K562 (cell line): Measurements from ENCODE around the gene GPRIN1. TPM values are rescaled to one million over a fixed set of nuclear protein-coding genes. Genes with fewer than 3 reads are reported as not detected.

Experiments
- ATAC-seq: fragments of 200-7000 bp; cut with Tn5 transposase; 3 replicates; pipeline ENCODE4 v1.9.1; 2020; ENCODE audit warnings: moderate library complexity
- BruUV-seq: library from RNA; stranded (reverse); fragments of 400-500 nt; replicated peaks from 2 replicates; lab custom pipeline; 2021; lab: Mats Ljungman, UMichigan
- CTCF ChIA-PET: fragments of 300-600 bp; formaldehyde crosslinking; extraction: SDS; loops from one replicate; lab custom pipeline; 2021; ENCODE audit warnings: low intra/inter-chr PET ratio; lab: Yijun Ruan, JAX
- POLR2A ChIA-PET: fragments of 300-600, 350-650 bp; sonication (Branson Sonifier 250); formaldehyde crosslinking; extraction: SDS; loops from one replicate; lab custom pipeline; 2021; ENCODE audit warnings: antibody characterized with exemption, inconsistent platforms; lab: Yijun Ruan, JAX
- DNase-seq, 4 experiments: peaks; one replicate each; pipeline versions ENCODE4 v3.0.0 to v3.0.0-alpha.2; 2011 to 2018; ENCODE audit warnings: low spot score in 3 of 4, mixed read lengths in 3 of 4; ENCODE audit errors: extremely low read depth in 1 of 4
- FAIRE-seq: peaks from 2 replicates; lab custom pipeline; 2011; peaks lifted over from hg19 to GRCh38; lab: Jason Lieb, UNC
- H2AFZ ChIP-seq: 2 replicates; pipeline ENCODE4 v1.6.0; 2011; ENCODE audit warnings: low read depth, low read length, control low read depth, inconsistent platforms
- H3K27ac ChIP-seq: fragments of 200-600 bp; 3 replicates; pipeline ENCODE4 v1.8.0; 2011; ENCODE audit warnings: low read depth, mild to moderate bottlenecking, control low read depth, inconsistent platforms, low read length, moderate library complexity, mixed read lengths; ENCODE audit errors: extremely low read depth
- H3K27me3 ChIP-seq, 2 experiments: fragments of 300-600 bp in 1 of 2; 2 replicates in 1 of 2; 3 replicates in 1 of 2; pipeline versions ENCODE4 v1.6.0 to v1.8.0; 2011; ENCODE audit warnings: inconsistent platforms in 2 of 2, low read length in 2 of 2, mild to moderate bottlenecking in 1 of 2, mixed read lengths in 1 of 2, moderate library complexity in 1 of 2; ENCODE audit not compliant: control insufficient read depth in 2 of 2, insufficient read depth in 2 of 2
- H3K36me3 ChIP-seq: fragments of 300-600 bp; 3 replicates; pipeline ENCODE4 v1.8.0; 2011; ENCODE audit warnings: mild to moderate bottlenecking, low read length, inconsistent platforms; ENCODE audit not compliant: control insufficient read depth, insufficient read depth
- H3K4me1 ChIP-seq, 2 experiments: fragments of 200-600 bp in 1 of 2; replicated peaks in 1 of 2; 2 replicates in 1 of 2; 3 replicates in 1 of 2; pipeline versions ENCODE4 v1.5.1 to v1.8.0; 2011; ENCODE audit warnings: inconsistent platforms in 2 of 2, low read length in 2 of 2, mild to moderate bottlenecking in 1 of 2, mixed read lengths in 1 of 2, moderate library complexity in 1 of 2; ENCODE audit not compliant: control insufficient read depth in 2 of 2, insufficient read depth in 2 of 2
- H3K4me2 ChIP-seq: 2 replicates; pipeline ENCODE4 v1.6.1; 2011; ENCODE audit warnings: low read length, control low read depth, inconsistent platforms, mixed read lengths; ENCODE audit not compliant: insufficient read depth
- H3K4me3 ChIP-seq: fragments of 200-600 bp; sonication (generic), shearing (Covaris generic); 2 replicates; pipeline ENCODE4 v1.5.1; 2016; ENCODE audit warnings: control low read depth, inconsistent platforms
- H3K79me2 ChIP-seq: fragments of 200-600 bp; 3 replicates; pipeline ENCODE4 v1.8.0; 2011; ENCODE audit warnings: low read length, inconsistent platforms; ENCODE audit not compliant: control insufficient read depth, insufficient read depth
- H3K9ac ChIP-seq, 2 experiments: 2 replicates each; pipeline versions ENCODE4 v1.6.0 to v1.6.1; 2011; ENCODE audit warnings: low read depth in 2 of 2, low read length in 2 of 2, control low read depth in 1 of 2, inconsistent platforms in 1 of 2, mild to moderate bottlenecking in 1 of 2, mixed read lengths in 1 of 2; ENCODE audit not compliant: insufficient read depth in 1 of 2
- H3K9me1 ChIP-seq: one replicate; pipeline ENCODE4 v1.6.0; 2011; ENCODE audit warnings: inconsistent platforms, mild to moderate bottlenecking, low read length, moderate library complexity; ENCODE audit not compliant: control insufficient read depth, insufficient read depth
- H3K9me3 ChIP-seq: replicated peaks from 2 replicates; pipeline ENCODE4 v1.5.1; 2011; ENCODE audit warnings: low read depth, low read length, inconsistent platforms; ENCODE audit not compliant: control insufficient read depth, insufficient read depth
- H4K20me1 ChIP-seq: replicated peaks from 2 replicates; pipeline ENCODE4 v1.6.1; 2011; ENCODE audit warnings: low read length, inconsistent platforms, mixed read lengths; ENCODE audit not compliant: control insufficient read depth, insufficient read depth
- ADNP ChIP-seq: fragments of 200-800 bp; sonication (Bioruptor generic); IDR thresholded peaks from 2 replicates; pipeline ENCODE4 v1.6.1; 2016; ENCODE audit warnings: missing genetic modification characterization, missing compliant biosample characterization
- BRD4 ChIP-seq: fragments of 200-600 bp; sonication (generic); IDR thresholded peaks from 2 replicates; pipeline ENCODE4 v1.6.1; 2017; ENCODE audit warnings: inconsistent platforms
- CTCF ChIP-seq, 3 experiments: IDR thresholded peaks in 2 of 3; conservative IDR thresholded peaks in 1 of 3; 2 replicates each; pipeline ENCODE4 v1.5.1; 2011 to 2012; ENCODE audit warnings: low read length in 3 of 3, mild to moderate bottlenecking in 3 of 3, control low read depth in 2 of 3, improper control_type of control experiment in 1 of 3, inconsistent platforms in 1 of 3, low read depth in 1 of 3, mixed read lengths in 1 of 3, moderate library complexity in 1 of 3; ENCODE audit not compliant: insufficient read depth in 2 of 3
- FOXA1 ChIP-seq: fragments of 450-650 bp; IDR thresholded peaks from 2 replicates; pipeline ENCODE4 v1.6.1; 2016; ENCODE audit warnings: mild to moderate bottlenecking, borderline replicate concordance
- NCOA4 ChIP-seq: fragments of 450-650 bp; IDR thresholded peaks from 2 replicates; pipeline ENCODE4 v1.6.1; 2018; ENCODE audit warnings: mild to moderate bottlenecking; ENCODE audit not compliant: partially characterized antibody
- NFIC ChIP-seq: fragments of 450-650 bp; IDR thresholded peaks from 2 replicates; pipeline ENCODE4 v1.6.1; 2017; ENCODE audit warnings: mild to moderate bottlenecking, inconsistent platforms
- POLR2AphosphoS2 ChIP-seq: IDR thresholded peaks from 2 replicates; pipeline ENCODE4 v1.6.1; 2012; ENCODE audit warnings: low read length, improper control_type of control experiment
- RAD21 ChIP-seq, 2 experiments: fragments of 250-450 bp in 1 of 2; fragments of 450-650 bp in 1 of 2; sonication (Bioruptor Pico) in 1 of 2; formaldehyde crosslinking in 1 of 2; IDR thresholded peaks in 1 of 2; conservative IDR thresholded peaks in 1 of 2; 2 replicates each; pipeline versions ENCODE4 v1.4.0 to v1.8.0; 2020 to 2022; ENCODE audit warnings: mild to moderate bottlenecking in 2 of 2, moderate library complexity in 1 of 2
- RBM25 ChIP-seq: fragments of 200-400 bp; formaldehyde crosslinking; IDR thresholded peaks from 2 replicates; pipeline ENCODE4 v1.6.1; 2018; ENCODE audit warnings: low read length, low read depth, moderate library complexity; ENCODE audit not compliant: severe bottlenecking
- ZBTB33 ChIP-seq: sonication (generic); formaldehyde crosslinking; IDR thresholded peaks from 2 replicates; pipeline ENCODE4 v1.8.1; 2023; ENCODE audit warnings: mild to moderate bottlenecking, missing genetic modification reagents
- ZNF384 ChIP-seq: IDR thresholded peaks from 2 replicates; pipeline ENCODE4 v1.6.1; 2012; ENCODE audit warnings: low read depth, low read length, improper control_type of control experiment
- ZNF644 ChIP-seq: fragments of 200-800 bp; sonication (Bioruptor generic); IDR thresholded peaks from 2 replicates; pipeline ENCODE4 v1.6.1; 2016; ENCODE audit warnings: low read depth, missing genetic modification characterization, missing compliant biosample characterization
- WGBS: fragments of 100-300 bp; shearing (Covaris generic); methylation state at CpG from one replicate; pipeline ENCODE4 v1.1.6; 2016; ENCODE audit warnings: low coverage, mixed read lengths; ENCODE audit not compliant: insufficient coverage; ENCODE audit errors: missing lambda C conversion rate; 5-methylcytosine and 5-hydroxymethylcytosine counted together
- in situ Hi-C: fragments of 300-500 bp; cut with MboI; formaldehyde crosslinking; loops from 4 replicates; pipeline ENCODE4 v1.15.0; 2018; ENCODE audit warnings: inconsistent platforms, mixed read lengths
- intact Hi-C: fragments of 100-400 bp; cut with micrococcal nuclease; formaldehyde crosslinking; loops from 2 replicates; pipeline ENCODE4 v1.14.2; 2022
- polyA plus RNA-seq, 8 experiments: library from polyadenylated mRNA; depleted of rRNA in 4 of 8; stranded (reverse) in 5 of 8; unstranded in 3 of 8; fragments of >200 nt; fragmentation: Nextera tagmentation in 2 of 8; fragmentation: Illumina TruSeq in 1 of 8; extraction: Ambion mirVana in 2 of 8; extraction: Trizol in 1 of 8; gene quantifications; 2 replicates each; pipeline versions ENCODE4 v1.2.1 to v1.2.3, GENCODE V29; 2011 to 2014; ENCODE audit warnings: inconsistent platforms in 1 of 8, missing spikeins in 1 of 8
- total RNA-seq, 7 experiments: library from RNA; depleted of rRNA in 6 of 7; stranded (reverse); fragments of >200 nt in 6 of 7; fragmentation: Illumina TruSeq in 2 of 7; extraction: Trizol in 2 of 7; gene quantifications; 2 replicates each; pipeline versions ENCODE4 v1.2.1 to v1.2.3, GENCODE V29; 2011 to 2021; ENCODE audit warnings: low replicate concordance in 1 of 7

GPRIN1 gene
- total and polyA plus RNA-seq, 9 of the 15 experiments (the other 6 are each of a cell fraction or from before 2014, with no cell fraction given): 0.15 to 11.6 (median 4.4) TPM

GRCh38 chr5:176633598-176633997 is 23.6 kb upstream of the GPRIN1 start:
- Histone ChIP-seq H3K79me2 (no peaks in the 10 kb centered on the region), H3K36me3 (no peaks in the 10 kb centered on the region), H3K4me1 (peaks cover 0 to 20% of the 10 kb centered on the region in 2 experiments; a peak in 3 of 5 replicates), H3K9me3 (no peaks in the 10 kb centered on the region), H3K4me2 (no peak overlapping the region), H3K9me1 (no peaks in the 10 kb centered on the region), H2AFZ (no peak overlapping the region), H3K27me3 (peaks cover 53 to 80% of the 10 kb centered on the region in 2 experiments), H3K4me3 (no peak overlapping the region), H3K9ac (no peak overlapping the region), H3K27ac (no peak overlapping the region), H4K20me1 (peaks cover 4% of the 10 kb centered on the region; the same call in 1 of the 2 replicates)
- in situ Hi-C loops (no loop called here), intact Hi-C loops (no loop called here)
- ChIA-PET POLR2A (no interaction called here), CTCF (no interaction called here)
- no peak for FAIRE-seq
- no peak for ATAC-seq
- 0% methylated on average over 6 of the region's 6 CpGs for WGBS
- TF ChIP-seq CTCF (IDR thresholded peaks at IDR 0.05 in 2 of 3, conservative IDR thresholded peaks at IDR 0.05 in 1 of 3; ENCODE audit: insufficient read depth in 2 of 3, low read depth in 1 of 3, low read length in 3 of 3) (no peak), NCOA4 (no peak), ZNF644 (tag) (no peak)
- no TSS peak for BruUV-seq
- no peak for DNase-seq

- in situ Hi-C loops (no loop called here), intact Hi-C loops (no loop called here)
- no peak overlapping the region for H2AFZ ChIP-seq
- H3K9ac ChIP-seq: no peak overlapping the region
- H3K36me3 ChIP-seq: no peaks in the 10 kb centered on the region
- H3K4me3 ChIP-seq: no peak overlapping the region
- 0% methylated on average over 1 of the region's 2 CpGs for WGBS
- peaks cover 0 to 20% of the 10 kb centered on the region in 2 experiments; a peak in 3 of 5 replicates for H3K4me1 ChIP-seq
- FAIRE-seq (no peak), ATAC-seq (no peak), DNase-seq (no peak)
- no peaks in the 10 kb centered on the region for H3K9me3 ChIP-seq
- no TSS peak for BruUV-seq
- peaks cover 6% of the 10 kb centered on the region; the same call in 1 of the 2 replicates for H4K20me1 ChIP-seq
- peaks cover 46 to 82% of the 10 kb centered on the region in 2 experiments for H3K27me3 ChIP-seq
- H3K9me1 ChIP-seq: no peaks in the 10 kb centered on the region
- no peak overlapping the region for H3K4me2 ChIP-seq
- CTCF ChIA-PET: no interaction called here
- no peak overlapping the region for H3K27ac ChIP-seq
- H3K79me2 ChIP-seq: no peaks in the 10 kb centered on the region
- POLR2A ChIA-PET: no interaction called here
- TF ChIP-seq NFIC: no peak
- TF ChIP-seq FOXA1: no peak
- TF ChIP-seq RAD21 (CRISPR knock-in tag; conservative IDR thresholded peaks at IDR 0.05 in 1 of 2, IDR thresholded peaks at IDR 0.05 in 1 of 2): no peak
- TF ChIP-seq BRD4: no peak
- no peak for TF ChIP-seq POLR2AphosphoS2
- no peak for TF ChIP-seq RBM25
- no peak for TF ChIP-seq ZNF384
- TF ChIP-seq ADNP (tag): no peak
- TF ChIP-seq ZBTB33 (CRISPR knock-in tag): no peak
Measured at GRCh38 chr5:176632745-176633144, 22.8 kb upstream of the GPRIN1 start.
